GM12878 (cell line): ENCODE results near the gene WFDC11. TPM values are rescaled to one million over a fixed set of nuclear protein-coding genes. Genes with fewer than 3 reads are reported as not detected.

Source experiments
- ATAC-seq: fragments of 200-7000 bp; cut with Tn5 transposase; 3 replicates; pipeline ENCODE4 v1.9.1; 2020; ENCODE audit warnings: mild to moderate bottlenecking, moderate library complexity
- BruUV-seq: library from RNA; stranded (reverse); fragments of 400-500 nt; replicated peaks from 2 replicates; lab custom pipeline; 2021; lab: Mats Ljungman, UMichigan
- CTCF ChIA-PET: fragments of 300-600 bp; sonication (Branson Sonifier 250); formaldehyde crosslinking; extraction: SDS; loops from one replicate; lab custom pipeline; 2021; ENCODE audit warnings: inconsistent platforms; lab: Yijun Ruan, JAX
- POLR2A ChIA-PET: fragments of 350-600 bp; formaldehyde crosslinking; extraction: SDS; loops from one replicate; lab custom pipeline; 2021; ENCODE audit warnings: inconsistent platforms; lab: Charles Lee
- RAD21 ChIA-PET: fragments of 300-600 bp; sonication (Branson Sonifier 250); formaldehyde crosslinking; loops from one replicate; lab custom pipeline; 2023; ENCODE audit warnings: antibody characterized with exemption; ENCODE audit not compliant: unreplicated experiment; lab: Charles Lee
- SMC1A ChIA-PET: fragments of 300-600 bp; sonication (Branson Sonifier 250); formaldehyde crosslinking; loops from one replicate; lab custom pipeline; 2023; ENCODE audit not compliant: unreplicated experiment, uncharacterized antibody; lab: Charles Lee
- DNase-seq: peaks from one replicate; pipeline ENCODE4 v3.0.0-alpha.2; 2011; ENCODE audit warnings: low read depth, low spot score
- FAIRE-seq: peaks from 3 replicates; lab custom pipeline; 2011; peaks lifted over from hg19 to GRCh38; lab: Jason Lieb, UNC
- H2AFZ ChIP-seq: 2 replicates; pipeline ENCODE4 v1.6.0; 2011; ENCODE audit warnings: low read depth, low read length, control low read depth; ENCODE audit not compliant: control insufficient read depth
- H3K27ac ChIP-seq: 2 replicates; pipeline ENCODE4 v1.5.1; 2011; ENCODE audit warnings: control low read depth; ENCODE audit not compliant: control insufficient read depth, insufficient read depth
- H3K27me3 ChIP-seq, 2 experiments: replicated peaks in 1 of 2; 2 replicates each; pipeline versions ENCODE4 v1.6.0 to v1.6.1; 2011; ENCODE audit warnings: low read length in 1 of 2; ENCODE audit not compliant: control insufficient read depth in 2 of 2, insufficient read depth in 2 of 2
- H3K36me3 ChIP-seq, 2 experiments: 2 replicates each; pipeline ENCODE4 v1.5.1; 2011; ENCODE audit warnings: low read length in 1 of 2; ENCODE audit not compliant: control insufficient read depth in 2 of 2, insufficient read depth in 2 of 2
- H3K4me1 ChIP-seq: 2 replicates; pipeline ENCODE4 v1.6.1; 2011; ENCODE audit warnings: mild to moderate bottlenecking, low read length, moderate library complexity, mixed read lengths; ENCODE audit not compliant: control insufficient read depth, insufficient read depth
- H3K4me2 ChIP-seq: 2 replicates; pipeline ENCODE4 v1.6.0; 2011; ENCODE audit warnings: control low read depth; ENCODE audit not compliant: control insufficient read depth, insufficient read depth
- H3K4me3 ChIP-seq: fragments of 200-600 bp; sonication (generic); 2 replicates; pipeline ENCODE4 v1.5.1; 2016
- H3K79me2 ChIP-seq: 2 replicates; pipeline ENCODE4 v1.6.0; 2011; ENCODE audit warnings: low read length; ENCODE audit not compliant: control insufficient read depth, insufficient read depth
- H3K9ac ChIP-seq: 2 replicates; pipeline ENCODE4 v1.8.0; 2011; ENCODE audit warnings: low read length, control low read depth, mixed read lengths; ENCODE audit not compliant: control insufficient read depth, insufficient read depth
- H3K9me3 ChIP-seq: replicated peaks from 3 replicates; pipeline ENCODE4 v1.5.1; 2011; ENCODE audit warnings: mild to moderate bottlenecking, low read length; ENCODE audit not compliant: control insufficient read depth, insufficient read depth
- H4K20me1 ChIP-seq: 2 replicates; pipeline ENCODE4 v1.6.0; 2011; ENCODE audit not compliant: control insufficient read depth, insufficient read depth
- ASH2L ChIP-seq: fragments of 300-600, 200-600 bp; sonication (generic); IDR thresholded peaks from 2 replicates; pipeline ENCODE4 v1.6.1; 2017; ENCODE audit warnings: low read depth, mild to moderate bottlenecking, borderline replicate concordance
- DPF2 ChIP-seq: fragments of 450-650 bp; IDR thresholded peaks from 2 replicates; pipeline ENCODE4 v1.6.1; 2017; ENCODE audit warnings: mild to moderate bottlenecking
- E4F1 ChIP-seq: fragments of 450-650 bp; IDR thresholded peaks from 2 replicates; pipeline ENCODE4 v1.6.1; 2018; ENCODE audit warnings: borderline replicate concordance, mild to moderate bottlenecking; ENCODE audit not compliant: partially characterized antibody
- ETV6 ChIP-seq, 2 experiments: fragments of 450-650 bp in 1 of 2; IDR thresholded peaks in 1 of 2; conservative IDR thresholded peaks in 1 of 2; 2 replicates each; pipeline ENCODE4 v1.6.1; 2014; ENCODE audit warnings: antibody characterized with exemption in 1 of 2, borderline replicate concordance in 1 of 2, low read depth in 1 of 2, mild to moderate bottlenecking in 1 of 2, moderate library complexity in 1 of 2
- GABPA ChIP-seq: IDR thresholded peaks from 2 replicates; pipeline ENCODE4 v1.6.1; 2014; ENCODE audit warnings: antibody characterized with exemption, low read depth, mild to moderate bottlenecking, inconsistent platforms
- IRF4 ChIP-seq: IDR thresholded peaks from 2 replicates; pipeline ENCODE4 v1.6.1; 2011; ENCODE audit warnings: low read depth, low read length
- JUND ChIP-seq: IDR thresholded peaks from 2 replicates; pipeline ENCODE4 v1.6.1; 2012; ENCODE audit warnings: low read depth, mild to moderate bottlenecking, low read length, improper control_type of control experiment, moderate library complexity
- KDM1A ChIP-seq: fragments of 200-600 bp; sonication (generic); IDR thresholded peaks from 2 replicates; pipeline ENCODE4 v1.6.1; 2016; ENCODE audit warnings: borderline replicate concordance
- NBN ChIP-seq: fragments of 450-650 bp; IDR thresholded peaks from 2 replicates; pipeline ENCODE4 v1.6.1; 2016
- POLR2A ChIP-seq: IDR thresholded peaks from 2 replicates; pipeline ENCODE4 v1.6.1; 2011; ENCODE audit warnings: low read depth, mild to moderate bottlenecking, low read length
- POU2F2 ChIP-seq: IDR thresholded peaks from 3 replicates; pipeline ENCODE4 v1.6.1; 2011; ENCODE audit warnings: low read depth, mild to moderate bottlenecking, low read length, borderline replicate concordance
- REST ChIP-seq: IDR thresholded peaks from 2 replicates; pipeline ENCODE4 v1.6.1; 2012; ENCODE audit warnings: mild to moderate bottlenecking, low read depth, low read length
- SMARCA5 ChIP-seq: fragments of 450-650 bp; IDR thresholded peaks from 2 replicates; pipeline ENCODE4 v1.6.1; 2017; ENCODE audit warnings: mild to moderate bottlenecking
- SP1 ChIP-seq: IDR thresholded peaks from one replicate; pipeline ENCODE4 v1.6.1; 2011; ENCODE audit warnings: low read depth, low read length
- STAT3 ChIP-seq: IDR thresholded peaks from 2 replicates; pipeline ENCODE4 v1.6.1; 2011; ENCODE audit warnings: low read depth, low read length, improper control_type of control experiment
- USF2 ChIP-seq: IDR thresholded peaks from 2 replicates; pipeline ENCODE4 v1.6.1; 2011; ENCODE audit warnings: low read depth, low read length, improper control_type of control experiment, borderline replicate concordance
- YBX1 ChIP-seq: fragments of 450-650 bp; IDR thresholded peaks from 2 replicates; pipeline ENCODE4 v1.6.1; 2016; ENCODE audit warnings: antibody characterized with exemption
- ZBED1 ChIP-seq: IDR thresholded peaks from 2 replicates; pipeline ENCODE4 v1.6.1; 2016; ENCODE audit warnings: borderline replicate concordance
- WGBS: methylation state at CpG from one replicate; pipeline ENCODE4 v1.1.6; 2016; ENCODE audit warnings: low lambda C conversion rate; ENCODE audit not compliant: insufficient replicate concordance, insufficient coverage; ENCODE audit errors: missing lambda C conversion rate; 5-methylcytosine and 5-hydroxymethylcytosine counted together
- in situ Hi-C: fragments of 300-500 bp; cut with MboI; formaldehyde crosslinking; loops from 9 replicates; pipeline ENCODE4 v1.14.3; 2018; ENCODE audit warnings: mixed read lengths
- intact Hi-C: fragments of 100-400 bp; cut with micrococcal nuclease; formaldehyde crosslinking; loops from one replicate; pipeline ENCODE4 v1.14.2; 2022; ENCODE audit not compliant: unreplicated experiment
- polyA plus RNA-seq, 11 experiments: library from polyadenylated mRNA; depleted of rRNA in 4 of 11; unstranded in 6 of 11; stranded (reverse) in 5 of 11; fragments of >200 nt; fragmentation: Nextera tagmentation in 4 of 11; fragmentation: Illumina TruSeq in 1 of 11; extraction: Ambion mirVana in 4 of 11; extraction: Trizol in 1 of 11; gene quantifications; 1 replicate in 1 of 11; 2 replicates in 10 of 11; pipeline versions ENCODE4 v1.2.1 to v1.2.3, GENCODE V29; 2011 to 2016; ENCODE audit warnings: inconsistent platforms in 2 of 11, missing spikeins in 2 of 11, low read depth in 1 of 11
- total RNA-seq, 4 experiments: library from RNA; depleted of rRNA in 3 of 4; stranded (reverse); fragments of >200 nt in 3 of 4; fragmentation: Illumina TruSeq in 1 of 4; extraction: Trizol in 1 of 4; gene quantifications; 2 replicates each; pipeline versions ENCODE4 v1.2.1 to v1.2.3, GENCODE V29; 2013 to 2021

Gene WFDC11
- total and polyA plus RNA-seq, 10 of the 15 experiments (the other 5 are each of a cell fraction or from before 2014, with no cell fraction given): not detected

GRCh38 chr20:45704969-45705637, 35.1 kb upstream of the WFDC11 start, which contains the start of gene WFDC10B:
Gene WFDC10B, minus strand, starts transcription at chr20:45705019. Its CDS starts 19,027 bp downstream, at chr20:45685992.
- no peaks in the 10 kb centered on the region for H3K36me3 ChIP-seq
- intact Hi-C loops (no loop called here), in situ Hi-C loops (no loop called here)
- ChIA-PET POLR2A (no interaction called here), CTCF (no interaction called here), RAD21 (no interaction called here), SMC1A (interaction anchor here (1.1 kb wide), 1 partner anchor 138 kb away, joined by 3 read pairs; no protein-coding TSS in a partner anchor)
- FAIRE-seq (no peak), ATAC-seq (no peak), DNase-seq (no peak)
- no peak within 1 kb of the TSS for H3K4me2 ChIP-seq
- no peaks in the 10 kb centered on the region for H3K27me3 ChIP-seq
- no peaks in the 10 kb centered on the region for H4K20me1 ChIP-seq
- H3K27ac ChIP-seq: no peak within 1 kb of the TSS
- no peak within 1 kb of the TSS for H3K9ac ChIP-seq
- H3K4me1 ChIP-seq: peaks cover 17% of the 10 kb centered on the region
- no peak within 1 kb of the TSS for H2AFZ ChIP-seq
- no peak within 1 kb of the TSS for H3K4me3 ChIP-seq
- H3K79me2 ChIP-seq: no peaks in the 10 kb centered on the region
- BruUV-seq: no TSS peak
- 95% methylated on average over 1 of the region's 1 CpG for WGBS
- no peaks in the 10 kb centered on the region; the same call in 2 of the 3 replicates for H3K9me3 ChIP-seq
- no peak for TF ChIP-seq E4F1
- TF ChIP-seq ZBED1: no peak
- TF ChIP-seq DPF2: no peak
- no peak for TF ChIP-seq YBX1
- no peak for TF ChIP-seq KDM1A
- TF ChIP-seq JUND: no peak
- TF ChIP-seq POU2F2: no peak
- TF ChIP-seq SP1: no peak
- no peak for TF ChIP-seq POLR2A
- no peak for TF ChIP-seq GABPA
- TF ChIP-seq STAT3: no peak
- no peak for TF ChIP-seq ETV6 (conservative IDR thresholded peaks at IDR 0.05 in 1 of 2, IDR thresholded peaks at IDR 0.05 in 1 of 2; ENCODE audit: borderline replicate concordance in 1 of 2, low read depth in 1 of 2)
- TF ChIP-seq SMARCA5: no peak
- no peak for TF ChIP-seq IRF4
- TF ChIP-seq REST: no peak
- no peak for TF ChIP-seq NBN
- no peak for TF ChIP-seq USF2
- TF ChIP-seq ASH2L: no peak
